ENCODE data around the gene CENPM. TPM values are rescaled to one million over a fixed set of nuclear protein-coding genes. Genes with fewer than 3 reads are reported as not detected.

The CENPM gene
- total and polyA plus RNA-seq, 2 donors (not counting 1 experiment from before 2014, with no cell fraction given), result 5.9 to 11.6 TPM

DNA sequence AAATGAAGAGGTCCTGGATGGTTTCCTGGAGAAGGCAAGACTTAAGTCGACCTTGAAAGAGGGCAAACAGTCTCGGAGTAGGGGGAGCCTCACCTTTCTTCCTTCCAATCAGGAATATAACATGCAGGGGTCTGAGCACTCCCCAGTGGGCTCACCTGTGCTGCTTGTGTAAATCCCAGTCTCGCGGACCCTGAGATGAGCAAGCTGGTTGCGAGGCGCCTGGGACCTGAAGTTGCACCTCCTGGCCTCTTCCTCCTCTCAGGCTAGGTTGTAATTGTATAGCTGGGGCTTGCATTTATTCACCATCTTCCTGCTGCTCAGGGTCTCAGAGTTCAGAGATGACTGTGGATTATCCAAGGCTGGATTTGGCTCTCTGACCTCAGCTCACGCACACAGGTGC is 44.2 kb upstream of the CENPM start:
- H3K36me3 ChIP-seq (ENCODE audit: control insufficient read depth, insufficient read depth, low read length), result no peaks in the 10 kb centered on the region
- peaks cover 6% of the 10 kb centered on the region for H3K27me3 ChIP-seq (ENCODE audit: control insufficient read depth, insufficient read depth, low read length)
- no peak for DNase-seq (ENCODE audit: low read depth in 2 of 2)
- no peak overlapping the region for H3K4me3 ChIP-seq (replicated peaks in 1 of 4; ENCODE audit: control extremely low read depth in 1 of 4, insufficient read depth in 1 of 4, low read depth in 3 of 4, low read length in 4 of 4)
- no peaks in the 10 kb centered on the region for H3K79me2 ChIP-seq (ENCODE audit: control insufficient read depth, insufficient read depth, low read length)
- H2AFZ ChIP-seq (ENCODE audit: low read length), result no peak overlapping the region
- H4K20me1 ChIP-seq (ENCODE audit: control insufficient read depth, extremely low read depth, insufficient read depth, low read length), result no peaks in the 10 kb centered on the region
- H3K9ac ChIP-seq (ENCODE audit: insufficient read depth, low read length), result no peak overlapping the region
- H3K9me3 ChIP-seq (ENCODE audit: control insufficient read depth, insufficient read depth, low read depth, low read length), result no peaks in the 10 kb centered on the region
- no peak overlapping the region for H3K4me2 ChIP-seq (ENCODE audit: extremely low read depth, insufficient read depth, low read length)
- TF ChIP-seq EZH2 (IDR thresholded peaks at IDR 0.05; ENCODE audit: low read length, missing control alignments), result no peak
- TF ChIP-seq, protein P1, sequence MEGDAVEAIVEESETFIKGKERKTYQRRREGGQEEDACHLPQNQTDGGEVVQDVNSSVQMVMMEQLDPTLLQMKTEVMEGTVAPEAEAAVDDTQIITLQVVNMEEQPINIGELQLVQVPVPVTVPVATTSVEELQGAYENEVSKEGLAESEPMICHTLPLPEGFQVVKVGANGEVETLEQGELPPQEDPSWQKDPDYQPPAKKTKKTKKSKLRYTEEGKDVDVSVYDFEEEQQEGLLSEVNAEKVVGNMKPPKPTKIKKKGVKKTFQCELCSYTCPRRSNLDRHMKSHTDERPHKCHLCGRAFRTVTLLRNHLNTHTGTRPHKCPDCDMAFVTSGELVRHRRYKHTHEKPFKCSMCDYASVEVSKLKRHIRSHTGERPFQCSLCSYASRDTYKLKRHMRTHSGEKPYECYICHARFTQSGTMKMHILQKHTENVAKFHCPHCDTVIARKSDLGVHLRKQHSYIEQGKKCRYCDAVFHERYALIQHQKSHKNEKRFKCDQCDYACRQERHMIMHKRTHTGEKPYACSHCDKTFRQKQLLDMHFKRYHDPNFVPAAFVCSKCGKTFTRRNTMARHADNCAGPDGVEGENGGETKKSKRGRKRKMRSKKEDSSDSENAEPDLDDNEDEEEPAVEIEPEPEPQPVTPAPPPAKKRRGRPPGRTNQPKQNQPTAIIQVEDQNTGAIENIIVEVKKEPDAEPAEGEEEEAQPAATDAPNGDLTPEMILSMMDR (conservative IDR thresholded peaks at IDR 0.05 in 1 of 2, IDR thresholded peaks at IDR 0.05 in 1 of 2; ENCODE audit: low read depth in 1 of 2, low read length in 2 of 2), result no peak
- H3K27ac ChIP-seq (ENCODE audit: insufficient read depth, low read length), result no peak overlapping the region
- H3K4me1 ChIP-seq (ENCODE audit: control insufficient read depth, extremely low read depth, insufficient read depth, low read length), result no peaks in the 10 kb centered on the region

DNA sequence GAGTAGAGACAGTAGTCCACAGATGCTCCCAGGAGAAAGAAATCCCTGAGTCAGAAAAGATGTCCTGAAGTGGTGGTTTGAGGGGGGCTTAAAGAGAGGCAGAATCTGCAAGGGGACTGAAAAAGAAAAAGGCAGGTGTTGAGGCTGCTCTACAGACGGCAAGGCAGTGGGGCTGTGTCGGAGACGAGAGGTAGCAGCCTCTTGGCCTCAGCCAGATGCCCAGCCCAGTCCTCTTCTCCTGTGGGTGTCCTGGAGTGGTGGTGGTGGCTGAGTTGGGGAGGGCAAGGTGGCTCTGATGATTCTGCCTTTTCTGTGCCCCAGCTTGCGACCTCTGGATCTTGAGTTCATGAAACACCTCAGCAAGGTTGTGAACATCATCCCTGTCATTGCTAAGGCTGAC is 42.3 kb upstream of the CENPM start:
- Histone ChIP-seq H3K27me3 (ENCODE audit: control insufficient read depth, insufficient read depth, low read length) (peaks cover 8% of the 10 kb centered on the region), H3K36me3 (ENCODE audit: control insufficient read depth, insufficient read depth, low read length) (no peaks in the 10 kb centered on the region), H3K9ac (ENCODE audit: insufficient read depth, low read length) (no peak overlapping the region), H3K79me2 (ENCODE audit: control insufficient read depth, insufficient read depth, low read length) (no peaks in the 10 kb centered on the region), H3K4me3 (replicated peaks in 1 of 4; ENCODE audit: control extremely low read depth in 1 of 4, insufficient read depth in 1 of 4, low read depth in 3 of 4, low read length in 4 of 4) (no peak overlapping the region), H3K9me3 (ENCODE audit: control insufficient read depth, insufficient read depth, low read depth, low read length) (no peaks in the 10 kb centered on the region), H3K4me1 (ENCODE audit: control insufficient read depth, extremely low read depth, insufficient read depth, low read length) (no peaks in the 10 kb centered on the region), H4K20me1 (ENCODE audit: control insufficient read depth, extremely low read depth, insufficient read depth, low read length) (no peaks in the 10 kb centered on the region), H2AFZ (ENCODE audit: low read length) (no peak overlapping the region), H3K4me2 (ENCODE audit: extremely low read depth, insufficient read depth, low read length) (no peak overlapping the region), H3K27ac (ENCODE audit: insufficient read depth, low read length) (no peak overlapping the region)
- DNase-seq (ENCODE audit: low read depth in 2 of 2), result no peak
- TF ChIP-seq, protein P1 (conservative IDR thresholded peaks at IDR 0.05 in 1 of 2, IDR thresholded peaks at IDR 0.05 in 1 of 2; ENCODE audit: low read depth in 1 of 2, low read length in 2 of 2), result no peak
- TF ChIP-seq EZH2 (IDR thresholded peaks at IDR 0.05; ENCODE audit: low read length, missing control alignments), result no peak

DNA sequence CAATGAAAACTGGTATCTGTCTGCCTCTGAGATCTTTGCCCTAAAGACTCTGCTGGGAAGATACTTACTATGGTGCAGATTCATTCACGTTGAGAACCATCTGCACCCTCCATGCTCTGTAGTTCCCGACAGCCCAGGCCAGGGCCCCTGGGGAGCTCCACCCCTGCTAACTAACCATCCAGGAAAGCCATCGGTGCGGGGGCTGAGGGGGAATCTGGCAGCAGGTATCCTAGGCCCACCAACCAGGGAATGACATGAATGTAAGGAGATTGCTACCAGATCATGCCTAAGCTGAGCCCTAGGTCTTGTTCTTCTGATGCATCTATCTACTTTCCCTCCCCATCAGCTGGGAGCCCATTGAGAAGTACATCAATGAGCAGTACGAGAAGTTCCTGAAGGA is 40.3 kb upstream of the CENPM start:
- H3K4me1 ChIP-seq (ENCODE audit: control insufficient read depth, extremely low read depth, insufficient read depth, low read length), result no peaks in the 10 kb centered on the region
- H3K27me3 ChIP-seq (ENCODE audit: control insufficient read depth, insufficient read depth, low read length), result peaks cover 9% of the 10 kb centered on the region
- H3K9ac ChIP-seq (ENCODE audit: insufficient read depth, low read length), result no peak overlapping the region
- H4K20me1 ChIP-seq (ENCODE audit: control insufficient read depth, extremely low read depth, insufficient read depth, low read length), result no peaks in the 10 kb centered on the region
- no peak overlapping the region for H3K4me3 ChIP-seq (replicated peaks in 1 of 4; ENCODE audit: control extremely low read depth in 1 of 4, insufficient read depth in 1 of 4, low read depth in 3 of 4, low read length in 4 of 4)
- H3K27ac ChIP-seq (ENCODE audit: insufficient read depth, low read length), result no peak overlapping the region
- H3K79me2 ChIP-seq (ENCODE audit: control insufficient read depth, insufficient read depth, low read length), result no peaks in the 10 kb centered on the region
- TF ChIP-seq, protein P1 (conservative IDR thresholded peaks at IDR 0.05 in 1 of 2, IDR thresholded peaks at IDR 0.05 in 1 of 2; ENCODE audit: low read depth in 1 of 2, low read length in 2 of 2), result no peak
- no peak for TF ChIP-seq EZH2 (IDR thresholded peaks at IDR 0.05; ENCODE audit: low read length, missing control alignments)
- H3K4me2 ChIP-seq (ENCODE audit: extremely low read depth, insufficient read depth, low read length), result no peak overlapping the region
- no peaks in the 10 kb centered on the region for H3K9me3 ChIP-seq (ENCODE audit: control insufficient read depth, insufficient read depth, low read depth, low read length)
- DNase-seq (ENCODE audit: low read depth in 2 of 2), result no peak
- H2AFZ ChIP-seq (ENCODE audit: low read length), result no peak overlapping the region
- no peaks in the 10 kb centered on the region for H3K36me3 ChIP-seq (ENCODE audit: control insufficient read depth, insufficient read depth, low read length)
